Globus pallidus (tissue), 1 donor: ENCODE measurements around the gene ZDHHC20.

Source experiments
- DNase-seq: peaks from one replicate; pipeline ENCODE4 v3.0.0-alpha.2; 2015; ENCODE audit warnings: low spot score

Gene ZDHHC20

GRCh38 chr13:21458813-21459701 lies at the start of gene ZDHHC20:
TSS of gene ZDHHC20 (minus strand) at chr13:21459303. CDS start at chr13:21459171, 132 bp downstream.
- peak; percentile 88 for DNase-seq

- no peak for DNase-seq
These were observed 45.3 kb upstream of the ZDHHC20 start for GRCh38 chr13:21504379-21504778.

- DNase-seq: no peak
These were observed 42.6 kb upstream of the ZDHHC20 start for GRCh38 chr13:21501686-21502085.

GRCh38 chr13:21486322-21486721 lies 27.2 kb upstream of the ZDHHC20 start:
- DNase-seq: no peak

GRCh38 chr13:21483748-21484147 lies 24.6 kb upstream of the ZDHHC20 start:
- DNase-seq: no peak

- DNase-seq: no peak
These were observed 22.3 kb upstream of the ZDHHC20 start for GRCh38 chr13:21481359-21481758.

- peak; percentile 87 for DNase-seq
These were observed 20.0 kb upstream of the ZDHHC20 start for GRCh38 chr13:21478881-21479808.

GRCh38 chr13:21476893-21477472 lies 17.9 kb upstream of the ZDHHC20 start:
- DNase-seq: peak; percentile 96

GRCh38 chr13:21475115-21475514 lies 16.0 kb upstream of the ZDHHC20 start:
- DNase-seq: no peak

- DNase-seq: no peak
These were observed 11.7 kb upstream of the ZDHHC20 start for GRCh38 chr13:21470785-21471184.

- DNase-seq: no peak
These were observed 7.4 kb upstream of the ZDHHC20 start for GRCh38 chr13:21466527-21466926.

GRCh38 chr13:21465710-21466160 lies 6.6 kb upstream of the ZDHHC20 start:
- no peak for DNase-seq

GRCh38 chr13:21463424-21463823 lies 4.3 kb upstream of the ZDHHC20 start:
- peak; percentile 74 for DNase-seq

- no peak for DNase-seq
These were observed 2.0 kb upstream of the ZDHHC20 start for GRCh38 chr13:21461131-21461530.

GRCh38 chr13:21458451-21458812 lies 671 bp downstream of the ZDHHC20 start:
- no peak for DNase-seq

- DNase-seq: no peak
These were observed 5.6 kb downstream of the ZDHHC20 start for GRCh38 chr13:21453387-21454081.

GRCh38 chr13:21450936-21451335 lies 8.2 kb downstream of the ZDHHC20 start:
- no peak for DNase-seq

- DNase-seq: no peak
These were observed 12.4 kb downstream of the ZDHHC20 start for GRCh38 chr13:21446656-21447055.

GRCh38 chr13:21445759-21446158 lies 13.3 kb downstream of the ZDHHC20 start:
- no peak for DNase-seq

- no peak for DNase-seq
These were observed 15.9 kb downstream of the ZDHHC20 start for GRCh38 chr13:21443171-21443570.

GRCh38 chr13:21436582-21436981 lies 22.5 kb downstream of the ZDHHC20 start:
- DNase-seq: no peak

GRCh38 chr13:21435687-21436151 lies 23.4 kb downstream of the ZDHHC20 start:
- peak; percentile 66 for DNase-seq
